ENCODE data around the gene GKAP1.
A peak's percentile ranks its signal among the peaks of the same experiment; 100 is the strongest.

Gene GKAP1

DNA sequence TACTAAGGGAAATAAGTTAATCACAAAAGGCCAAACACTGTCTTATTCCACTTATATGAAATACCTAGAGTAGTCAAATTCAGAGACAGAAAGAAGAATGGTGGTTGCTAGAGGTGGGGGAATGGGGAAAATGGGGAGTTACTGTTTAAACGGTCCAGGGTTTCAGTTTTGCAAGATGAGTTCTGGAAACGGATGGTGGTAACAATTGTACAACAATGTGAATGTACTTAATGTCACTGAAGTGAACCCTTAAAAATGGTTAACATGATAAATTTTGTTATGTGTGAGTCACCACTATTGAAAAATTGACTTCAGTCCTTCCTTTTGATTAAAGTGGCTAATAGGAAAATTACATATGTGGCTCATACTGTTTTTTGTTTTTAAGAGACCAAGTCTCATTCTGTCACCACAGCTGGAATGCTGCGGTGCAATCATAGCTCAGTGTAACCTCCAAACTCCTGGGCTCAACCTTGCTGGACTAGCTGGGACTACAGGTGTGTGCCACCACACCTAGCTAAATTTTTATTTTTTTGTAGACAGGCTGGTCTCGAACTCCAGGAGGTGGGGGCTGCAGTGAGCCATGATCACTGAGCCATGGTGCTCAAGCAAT is 118.5 kb downstream of the GKAP1 start:
- Histone ChIP-seq H3K9me3 (replicated peaks; ENCODE audit: insufficient read depth, low read length) (no peaks in the 10 kb centered on the region), H4K20me1 (ENCODE audit: insufficient read depth, low read length) (peaks cover 86% of the 10 kb centered on the region), H3K27me3 (replicated peaks; ENCODE audit: insufficient read depth, low read length) (no peaks in the 10 kb centered on the region), H3K9me2 (replicated peaks; ENCODE audit: insufficient read depth, low read length) (no peaks in the 10 kb centered on the region), H3K4me1 (ENCODE audit: low read length) (peaks cover 11% of the 10 kb centered on the region; the same call in 1 of the 2 replicates), H3K4me2 (ENCODE audit: low read depth, low read length) (peak overlapping the region; percentile 7; the same call in 1 of the 2 replicates), H3F3A (ENCODE audit: insufficient read depth, low read length) (peaks cover 8% of the 10 kb centered on the region; the same call in 1 of the 2 replicates), H3K4me3 (ENCODE audit: low read length) (no peak overlapping the region), H3K9ac (ENCODE audit: low read length) (no peak overlapping the region), H3K27ac (ENCODE audit: low read length) (peak overlapping the region; percentile 31; the same call in 1 of the 2 replicates), H3K79me2 (ENCODE audit: low read length) (peaks cover 99% of the 10 kb centered on the region), H3K36me3 (replicated peaks; ENCODE audit: insufficient read depth, low read length) (no peaks in the 10 kb centered on the region), H2AFZ (ENCODE audit: low read length) (no peak overlapping the region)
- no peak for TF ChIP-seq EZH2phosphoT487 (IDR thresholded peaks at IDR 0.05; ENCODE audit: low read length)
- TF ChIP-seq, protein P1, sequence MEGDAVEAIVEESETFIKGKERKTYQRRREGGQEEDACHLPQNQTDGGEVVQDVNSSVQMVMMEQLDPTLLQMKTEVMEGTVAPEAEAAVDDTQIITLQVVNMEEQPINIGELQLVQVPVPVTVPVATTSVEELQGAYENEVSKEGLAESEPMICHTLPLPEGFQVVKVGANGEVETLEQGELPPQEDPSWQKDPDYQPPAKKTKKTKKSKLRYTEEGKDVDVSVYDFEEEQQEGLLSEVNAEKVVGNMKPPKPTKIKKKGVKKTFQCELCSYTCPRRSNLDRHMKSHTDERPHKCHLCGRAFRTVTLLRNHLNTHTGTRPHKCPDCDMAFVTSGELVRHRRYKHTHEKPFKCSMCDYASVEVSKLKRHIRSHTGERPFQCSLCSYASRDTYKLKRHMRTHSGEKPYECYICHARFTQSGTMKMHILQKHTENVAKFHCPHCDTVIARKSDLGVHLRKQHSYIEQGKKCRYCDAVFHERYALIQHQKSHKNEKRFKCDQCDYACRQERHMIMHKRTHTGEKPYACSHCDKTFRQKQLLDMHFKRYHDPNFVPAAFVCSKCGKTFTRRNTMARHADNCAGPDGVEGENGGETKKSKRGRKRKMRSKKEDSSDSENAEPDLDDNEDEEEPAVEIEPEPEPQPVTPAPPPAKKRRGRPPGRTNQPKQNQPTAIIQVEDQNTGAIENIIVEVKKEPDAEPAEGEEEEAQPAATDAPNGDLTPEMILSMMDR (IDR thresholded peaks at IDR 0.05; ENCODE audit: low read length) = no peak
- peak; percentile 14 for DNase-seq

DNA sequence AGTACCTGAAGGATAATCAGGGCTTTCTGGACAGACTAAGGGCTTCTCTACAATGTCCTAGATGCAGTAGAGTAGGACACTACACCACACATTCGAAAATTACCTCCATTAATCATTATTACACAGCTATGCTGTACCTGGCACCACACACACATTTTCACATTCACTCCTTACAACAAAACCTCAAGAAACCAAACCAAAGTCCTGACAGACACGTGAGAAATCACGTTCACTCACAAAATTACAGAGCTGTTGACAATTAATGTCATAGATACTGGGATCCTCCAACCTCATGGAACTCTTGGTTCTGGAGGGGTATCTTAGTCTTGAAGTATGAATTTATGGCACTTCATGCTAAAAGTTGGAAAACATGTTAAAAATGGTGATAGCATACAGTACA is 126.1 kb downstream of the GKAP1 start:
- Histone ChIP-seq H3K9me2 (replicated peaks; ENCODE audit: insufficient read depth, low read length) (no peaks in the 10 kb centered on the region), H3K4me3 (ENCODE audit: low read length) (no peak overlapping the region), H3F3A (ENCODE audit: insufficient read depth, low read length) (no peaks in the 10 kb centered on the region), H3K9ac (ENCODE audit: low read length) (no peak overlapping the region), H3K4me2 (ENCODE audit: low read depth, low read length) (no peak overlapping the region), H4K20me1 (ENCODE audit: insufficient read depth, low read length) (peaks cover 87% of the 10 kb centered on the region), H3K27ac (ENCODE audit: low read length) (no peak overlapping the region), H3K9me3 (replicated peaks; ENCODE audit: insufficient read depth, low read length) (no peaks in the 10 kb centered on the region), H3K27me3 (replicated peaks; ENCODE audit: insufficient read depth, low read length) (no peaks in the 10 kb centered on the region), H2AFZ (ENCODE audit: low read length) (no peak overlapping the region), H3K4me1 (ENCODE audit: low read length) (no peaks in the 10 kb centered on the region), H3K79me2 (ENCODE audit: low read length) (peaks cover 100% of the 10 kb centered on the region), H3K36me3 (replicated peaks; ENCODE audit: insufficient read depth, low read length) (no peaks in the 10 kb centered on the region)
- TF ChIP-seq, protein P1 (IDR thresholded peaks at IDR 0.05; ENCODE audit: low read length) = no peak
- no peak for TF ChIP-seq EZH2phosphoT487 (IDR thresholded peaks at IDR 0.05; ENCODE audit: low read length)
- TF ChIP-seq EZH2 (optimal IDR thresholded peaks at IDR 0.05; ENCODE audit: low read depth, low read length) = no peak
- no peak for DNase-seq

Data from MM.1S (cell line).